Cardiac muscle cell (in vitro differentiated cells and primary cell): ENCODE measurements around the gene KCNIP1. TPM values are rescaled to one million over a fixed set of nuclear protein-coding genes. Genes with fewer than 3 reads are reported as not detected.

Source experiments
- DNase-seq, 2 donors: peaks; one replicate each; pipeline versions ENCODE4 v3.0.0 to v3.0.0-alpha.2; 2010 to 2017; ENCODE audit warnings: low read depth in 1 of 2, low spot score in 1 of 2
- H3K27ac ChIP-seq: fragments of 200-600 bp; sonication (generic); 2 replicates; pipeline ENCODE4 v1.5.1; 2016
- H3K27me3 ChIP-seq: fragments of 200-600 bp; sonication (generic); 2 replicates; pipeline ENCODE4 v1.6.0; 2016; ENCODE audit warnings: control low read depth
- H3K36me3 ChIP-seq: fragments of 200-600 bp; sonication (generic); 2 replicates; pipeline ENCODE4 v1.5.1; 2016; ENCODE audit warnings: control low read depth
- H3K4me1 ChIP-seq: fragments of 200-600 bp; sonication (generic); 2 replicates; pipeline ENCODE4 v1.8.1; 2017; ENCODE audit warnings: low read depth, mild to moderate bottlenecking, mixed run types
- H3K4me3 ChIP-seq: fragments of 200-600 bp; sonication (generic); 2 replicates; pipeline ENCODE4 v1.5.1; 2016; ENCODE audit warnings: mild to moderate bottlenecking
- H3K9me3 ChIP-seq: fragments of 200-600 bp; sonication (generic); 2 replicates; pipeline ENCODE4 v1.5.1; 2017; ENCODE audit warnings: low read depth, mild to moderate bottlenecking, control low read depth
- CTCF ChIP-seq: IDR thresholded peaks from 2 replicates; pipeline ENCODE4 v1.5.1; 2012; ENCODE audit warnings: low read depth, mild to moderate bottlenecking, low read length
- polyA plus RNA-seq: library from polyadenylated mRNA; unstranded; fragments of >200 nt; fragmentation: Nextera tagmentation; extraction: Ambion mirVana; gene quantifications from 2 replicates; pipeline ENCODE4 v1.2.1, GENCODE V29; 2016
- total RNA-seq: library from RNA; depleted of rRNA; stranded (reverse); fragments of >200 nt; gene quantifications from 2 replicates; pipeline ENCODE4 v1.2.3, GENCODE V29; 2016

Gene KCNIP1
- total and polyA plus RNA-seq, 2 experiments from 2014 or later, result 0.09 TPM; not detected in 1

GRCh38 chr5:170732685-170733084 is 228.9 kb downstream of the KCNIP1 start:
- TF ChIP-seq CTCF, result no peak
- Histone ChIP-seq H3K4me1 (no peaks in the 10 kb centered on the region), H3K27ac (no peak overlapping the region), H3K9me3 (no peaks in the 10 kb centered on the region), H3K36me3 (no peaks in the 10 kb centered on the region), H3K4me3 (no peak overlapping the region), H3K27me3 (no peaks in the 10 kb centered on the region)
- DNase-seq, result no peak

GRCh38 chr5:170736966-170737365 is 233.1 kb downstream of the KCNIP1 start:
- Histone ChIP-seq H3K9me3 (no peaks in the 10 kb centered on the region), H3K27me3 (no peaks in the 10 kb centered on the region), H3K36me3 (no peaks in the 10 kb centered on the region), H3K27ac (no peak overlapping the region), H3K4me1 (no peaks in the 10 kb centered on the region), H3K4me3 (no peak overlapping the region)
- TF ChIP-seq CTCF, result no peak
- no peak for DNase-seq

GRCh38 chr5:170737591-170737990 is 233.8 kb downstream of the KCNIP1 start:
- Histone ChIP-seq H3K36me3 (no peaks in the 10 kb centered on the region), H3K4me1 (no peaks in the 10 kb centered on the region), H3K27ac (no peak overlapping the region), H3K4me3 (no peak overlapping the region), H3K27me3 (no peaks in the 10 kb centered on the region), H3K9me3 (no peaks in the 10 kb centered on the region)
- DNase-seq, result no peak
- TF ChIP-seq CTCF, result no peak

- no peak for TF ChIP-seq CTCF
These were observed 235.0 kb downstream of the KCNIP1 start for GRCh38 chr5:170738840-170739239.

GRCh38 chr5:170739446-170739845 is 235.6 kb downstream of the KCNIP1 start:
- peaks cover 8% of the 10 kb centered on the region for H3K27me3 ChIP-seq
- DNase-seq, result no peak

More at GRCh38 chr5:170738840-170739239, 235.0 kb downstream of the KCNIP1 start:
- Histone ChIP-seq H3K4me3 (no peak overlapping the region), H3K27ac (no peak overlapping the region), H3K4me1 (no peaks in the 10 kb centered on the region), H3K36me3 (no peaks in the 10 kb centered on the region), H3K27me3 (peaks cover 3% of the 10 kb centered on the region), H3K9me3 (no peaks in the 10 kb centered on the region)
- DNase-seq, result no peak

More at GRCh38 chr5:170739446-170739845, 235.6 kb downstream of the KCNIP1 start:
- Histone ChIP-seq H3K9me3 (no peaks in the 10 kb centered on the region), H3K4me1 (no peaks in the 10 kb centered on the region), H3K36me3 (no peaks in the 10 kb centered on the region), H3K27ac (no peak overlapping the region), H3K4me3 (no peak overlapping the region)
- TF ChIP-seq CTCF, result no peak
